Loucy (cell line): Measurements from ENCODE around the gene AMOTL1.

ENCODE experiments used
- H2AFZ ChIP-seq: fragments of 200-600 bp; sonication (generic); 2 replicates; pipeline ENCODE4 v1.6.0; 2016; ENCODE audit warnings: antibody characterized with exemption, mild to moderate bottlenecking, low read length, moderate library complexity
- H3F3A ChIP-seq: fragments of 200-600 bp; 2 replicates; pipeline ENCODE4 v1.6.0; 2016; ENCODE audit warnings: antibody characterized with exemption, low read depth, mild to moderate bottlenecking
- H3K27me3 ChIP-seq: fragments of 200-600 bp; sonication (generic); 2 replicates; pipeline ENCODE4 v1.6.1; 2014; ENCODE audit warnings: low read length, mild to moderate bottlenecking; ENCODE audit not compliant: insufficient read depth, poor library complexity, severe bottlenecking
- H3K36me3 ChIP-seq: fragments of 200-600 bp; sonication (generic); 2 replicates; pipeline ENCODE4 v1.6.1; 2016; ENCODE audit warnings: low read length; ENCODE audit not compliant: insufficient read depth
- H3K4me1 ChIP-seq: fragments of 200-600 bp; sonication (generic); 2 replicates; pipeline ENCODE4 v1.5.1; 2014; ENCODE audit warnings: low read length, mild to moderate bottlenecking; ENCODE audit not compliant: insufficient read depth, poor library complexity, severe bottlenecking
- H3K4me2 ChIP-seq: fragments of 200-600 bp; sonication (generic); 2 replicates; pipeline ENCODE4 v1.6.0; 2014; ENCODE audit warnings: antibody characterized with exemption, low read length, low read depth, mild to moderate bottlenecking; ENCODE audit not compliant: poor library complexity, severe bottlenecking
- H3K4me3 ChIP-seq: fragments of 200-600 bp; sonication (generic); 2 replicates; pipeline ENCODE4 v1.5.1; 2014; ENCODE audit warnings: low read length, mild to moderate bottlenecking, mixed read lengths; ENCODE audit not compliant: poor library complexity, severe bottlenecking
- H3K79me2 ChIP-seq: fragments of 200-600 bp; sonication (generic); 2 replicates; pipeline ENCODE4 v1.6.1; 2014; ENCODE audit warnings: low read length; ENCODE audit not compliant: insufficient read depth
- H3K9ac ChIP-seq: fragments of 200-600 bp; sonication (generic); 2 replicates; pipeline ENCODE4 v1.6.0; 2014; ENCODE audit warnings: mild to moderate bottlenecking, low read depth, low read length, moderate library complexity; ENCODE audit not compliant: poor library complexity, severe bottlenecking
- H3K9me2 ChIP-seq: fragments of 200-600 bp; sonication (generic); replicated peaks from 2 replicates; pipeline ENCODE4 v1.6.1; 2016; ENCODE audit warnings: low read depth, low read length, mixed read lengths
- H3K9me3 ChIP-seq: fragments of 200-600 bp; sonication (generic); 2 replicates; pipeline ENCODE4 v1.6.1; 2014; ENCODE audit warnings: mild to moderate bottlenecking, antibody characterized with exemption, low read length, low read depth; ENCODE audit not compliant: insufficient read depth
- H4K20me1 ChIP-seq: fragments of 200-600 bp; sonication (generic); 2 replicates; pipeline ENCODE4 v1.6.0; 2014; ENCODE audit warnings: antibody characterized with exemption, low read length, mild to moderate bottlenecking; ENCODE audit not compliant: insufficient read depth, poor library complexity, severe bottlenecking
- EZH2phosphoT487 ChIP-seq: fragments of 200-600 bp; IDR thresholded peaks from 2 replicates; pipeline ENCODE4 v1.6.1; 2018; ENCODE audit warnings: antibody characterized with exemption, mild to moderate bottlenecking, moderate library complexity, borderline replicate concordance
- TF ChIP-seq, protein P1 (sequence below): fragments of 200-600 bp; sonication (generic); conservative IDR thresholded peaks from 2 replicates; pipeline ENCODE4 v1.5.1; 2014; ENCODE audit warnings: mild to moderate bottlenecking, antibody characterized with exemption, low read length

Gene AMOTL1

GRCh38 chr11:94768602-94769541 lies 716 bp downstream of the AMOTL1 start:
- Histone ChIP-seq H3K9ac (peak overlapping the region; percentile 94), H3K36me3 (no peaks in the 10 kb centered on the region), H3F3A (no peaks in the 10 kb centered on the region), H3K4me1 (peaks cover 35% of the 10 kb centered on the region), H3K9me2 (no peaks in the 10 kb centered on the region), H4K20me1 (peaks cover 42% of the 10 kb centered on the region), H3K27me3 (peaks cover 4% of the 10 kb centered on the region), H3K79me2 (peaks cover 56% of the 10 kb centered on the region), H3K4me3 (peak overlapping the region; percentile 81), H3K9me3 (no peaks in the 10 kb centered on the region), H3K4me2 (peak overlapping the region; percentile 91), H2AFZ (peak overlapping the region; percentile 65)
- no peak for TF ChIP-seq EZH2phosphoT487
- TF ChIP-seq, protein P1, sequence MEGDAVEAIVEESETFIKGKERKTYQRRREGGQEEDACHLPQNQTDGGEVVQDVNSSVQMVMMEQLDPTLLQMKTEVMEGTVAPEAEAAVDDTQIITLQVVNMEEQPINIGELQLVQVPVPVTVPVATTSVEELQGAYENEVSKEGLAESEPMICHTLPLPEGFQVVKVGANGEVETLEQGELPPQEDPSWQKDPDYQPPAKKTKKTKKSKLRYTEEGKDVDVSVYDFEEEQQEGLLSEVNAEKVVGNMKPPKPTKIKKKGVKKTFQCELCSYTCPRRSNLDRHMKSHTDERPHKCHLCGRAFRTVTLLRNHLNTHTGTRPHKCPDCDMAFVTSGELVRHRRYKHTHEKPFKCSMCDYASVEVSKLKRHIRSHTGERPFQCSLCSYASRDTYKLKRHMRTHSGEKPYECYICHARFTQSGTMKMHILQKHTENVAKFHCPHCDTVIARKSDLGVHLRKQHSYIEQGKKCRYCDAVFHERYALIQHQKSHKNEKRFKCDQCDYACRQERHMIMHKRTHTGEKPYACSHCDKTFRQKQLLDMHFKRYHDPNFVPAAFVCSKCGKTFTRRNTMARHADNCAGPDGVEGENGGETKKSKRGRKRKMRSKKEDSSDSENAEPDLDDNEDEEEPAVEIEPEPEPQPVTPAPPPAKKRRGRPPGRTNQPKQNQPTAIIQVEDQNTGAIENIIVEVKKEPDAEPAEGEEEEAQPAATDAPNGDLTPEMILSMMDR, result no peak

- H3K9me2 ChIP-seq, result no peaks in the 10 kb centered on the region
- H3K4me2 ChIP-seq, result peak overlapping the region; percentile 91
- no peak for TF ChIP-seq EZH2phosphoT487
- TF ChIP-seq, protein P1, result no peak
- H4K20me1 ChIP-seq, result peaks cover 44% of the 10 kb centered on the region
- peak overlapping the region; percentile 94 for H3K9ac ChIP-seq
- H2AFZ ChIP-seq, result no peak overlapping the region
- no peaks in the 10 kb centered on the region for H3K9me3 ChIP-seq
- peaks cover 66% of the 10 kb centered on the region for H3K79me2 ChIP-seq
- peaks cover 4% of the 10 kb centered on the region for H3K27me3 ChIP-seq
- peak overlapping the region; percentile 81 for H3K4me3 ChIP-seq
- peaks cover 44% of the 10 kb centered on the region for H3K4me1 ChIP-seq
- H3F3A ChIP-seq, result no peaks in the 10 kb centered on the region
- H3K36me3 ChIP-seq, result no peaks in the 10 kb centered on the region
Observed at GRCh38 chr11:94769880-94770279, 1.7 kb downstream of the AMOTL1 start.

DNA sequence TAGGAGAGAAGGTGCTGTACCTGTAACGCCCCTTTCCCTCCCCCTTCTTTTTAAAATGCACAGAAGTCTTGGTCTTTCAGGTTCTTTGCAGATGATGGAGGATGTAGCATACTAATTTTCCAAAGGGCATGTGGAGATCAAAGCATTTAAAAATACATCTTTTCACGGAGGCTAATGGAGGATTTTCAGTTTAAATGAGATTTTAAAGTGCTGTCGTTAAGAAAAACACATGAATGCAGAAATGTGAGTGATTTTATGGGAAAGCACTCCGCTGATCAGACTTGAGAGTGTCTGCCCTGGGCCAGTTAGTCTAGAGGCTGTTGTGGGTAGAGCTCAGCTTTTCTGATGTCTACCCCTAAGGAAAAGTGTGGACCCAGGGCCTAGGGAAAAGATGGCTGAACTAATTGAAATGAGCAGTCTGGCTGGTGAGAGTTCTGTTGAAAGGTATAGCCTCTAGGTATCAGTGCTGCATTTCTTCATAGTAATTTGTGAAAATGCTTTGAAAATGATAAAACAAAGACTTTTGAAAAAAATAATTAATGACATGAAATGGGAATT lies 2.5 kb downstream of the AMOTL1 start:
- TF ChIP-seq, protein P1, result no peak
- no peak for TF ChIP-seq EZH2phosphoT487
- peaks cover 44% of the 10 kb centered on the region for H4K20me1 ChIP-seq
- peaks cover 4% of the 10 kb centered on the region for H3K27me3 ChIP-seq
- H3K9me2 ChIP-seq, result no peaks in the 10 kb centered on the region
- H3K79me2 ChIP-seq, result peaks cover 74% of the 10 kb centered on the region
- no peaks in the 10 kb centered on the region for H3F3A ChIP-seq
- H3K36me3 ChIP-seq, result no peaks in the 10 kb centered on the region
- H2AFZ ChIP-seq, result no peak overlapping the region
- peak overlapping the region; percentile 81 for H3K4me3 ChIP-seq
- H3K4me1 ChIP-seq, result peaks cover 52% of the 10 kb centered on the region
- no peaks in the 10 kb centered on the region for H3K9me3 ChIP-seq
- peak overlapping the region; percentile 94 for H3K9ac ChIP-seq
- peak overlapping the region; percentile 91 for H3K4me2 ChIP-seq
